HFF-Myc (cell line): ENCODE data around the gene KCNH8.

ENCODE experiments used
- DNase-seq: peaks from one replicate; pipeline ENCODE4 v3.0.0-alpha.2; 2011; ENCODE audit warnings: low read depth; ENCODE audit errors: extremely low read depth
- H3K4me3 ChIP-seq: replicated peaks from 2 replicates; pipeline ENCODE4 v1.5.1; 2011; ENCODE audit warnings: low read depth, mild to moderate bottlenecking, control low read depth, low read length
- CTCF ChIP-seq: IDR thresholded peaks from 2 replicates; pipeline ENCODE4 v1.5.1; 2012; ENCODE audit warnings: mild to moderate bottlenecking, low read depth, low read length, control low read depth; ENCODE audit errors: missing control alignments

KCNH8 gene

GRCh38 chr3:19485267-19485666 lies 337.0 kb downstream of the KCNH8 start:
- no peak for DNase-seq
- TF ChIP-seq CTCF, result no peak

GRCh38 chr3:19487386-19487785 lies 339.1 kb downstream of the KCNH8 start:
- no peak for DNase-seq
- H3K4me3 ChIP-seq, result no peak overlapping the region
- TF ChIP-seq CTCF, result no peak

More at GRCh38 chr3:19485267-19485666, 337.0 kb downstream of the KCNH8 start:
- no peak overlapping the region for H3K4me3 ChIP-seq

- H3K4me3 ChIP-seq, result no peak overlapping the region
- no peak for TF ChIP-seq CTCF
- no peak for DNase-seq
Measured at GRCh38 chr3:19488939-19489338, 340.6 kb downstream of the KCNH8 start.

- H3K4me3 ChIP-seq, result no peak overlapping the region
- DNase-seq, result no peak
- TF ChIP-seq CTCF, result no peak
Measured at GRCh38 chr3:19489936-19490335, 341.6 kb downstream of the KCNH8 start.

GRCh38 chr3:19506171-19506570 lies 357.9 kb downstream of the KCNH8 start:
- H3K4me3 ChIP-seq, result no peak overlapping the region
- TF ChIP-seq CTCF, result no peak
- no peak for DNase-seq

GRCh38 chr3:19522305-19522704 lies 374.0 kb downstream of the KCNH8 start:
- H3K4me3 ChIP-seq, result no peak overlapping the region
- DNase-seq, result no peak
- TF ChIP-seq CTCF, result no peak

GRCh38 chr3:19526071-19526470 lies 377.8 kb downstream of the KCNH8 start:
- no peak for DNase-seq
- TF ChIP-seq CTCF, result no peak
- no peak overlapping the region for H3K4me3 ChIP-seq
